NCI-H146 (cell line): Measurements from ENCODE around the gene FAM156A.
"Not testable (repeated sequence)": the region's sequence is repeated elsewhere in the genome, so short reads cannot be mapped to it uniquely, and the experiment has no call there.

Experiments used
- DNase-seq: peaks from one replicate; lab custom pipeline; 2025; lab: John Stamatoyannopoulos, UW

FAM156A gene, protein sequence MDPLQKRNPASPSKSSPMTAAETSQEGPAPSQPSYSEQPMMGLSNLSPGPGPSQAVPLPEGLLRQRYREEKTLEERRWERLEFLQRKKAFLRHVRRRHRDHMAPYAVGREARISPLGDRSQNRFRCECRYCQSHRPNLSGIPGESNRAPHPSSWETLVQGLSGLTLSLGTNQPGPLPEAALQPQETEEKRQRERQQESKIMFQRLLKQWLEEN

DNA sequence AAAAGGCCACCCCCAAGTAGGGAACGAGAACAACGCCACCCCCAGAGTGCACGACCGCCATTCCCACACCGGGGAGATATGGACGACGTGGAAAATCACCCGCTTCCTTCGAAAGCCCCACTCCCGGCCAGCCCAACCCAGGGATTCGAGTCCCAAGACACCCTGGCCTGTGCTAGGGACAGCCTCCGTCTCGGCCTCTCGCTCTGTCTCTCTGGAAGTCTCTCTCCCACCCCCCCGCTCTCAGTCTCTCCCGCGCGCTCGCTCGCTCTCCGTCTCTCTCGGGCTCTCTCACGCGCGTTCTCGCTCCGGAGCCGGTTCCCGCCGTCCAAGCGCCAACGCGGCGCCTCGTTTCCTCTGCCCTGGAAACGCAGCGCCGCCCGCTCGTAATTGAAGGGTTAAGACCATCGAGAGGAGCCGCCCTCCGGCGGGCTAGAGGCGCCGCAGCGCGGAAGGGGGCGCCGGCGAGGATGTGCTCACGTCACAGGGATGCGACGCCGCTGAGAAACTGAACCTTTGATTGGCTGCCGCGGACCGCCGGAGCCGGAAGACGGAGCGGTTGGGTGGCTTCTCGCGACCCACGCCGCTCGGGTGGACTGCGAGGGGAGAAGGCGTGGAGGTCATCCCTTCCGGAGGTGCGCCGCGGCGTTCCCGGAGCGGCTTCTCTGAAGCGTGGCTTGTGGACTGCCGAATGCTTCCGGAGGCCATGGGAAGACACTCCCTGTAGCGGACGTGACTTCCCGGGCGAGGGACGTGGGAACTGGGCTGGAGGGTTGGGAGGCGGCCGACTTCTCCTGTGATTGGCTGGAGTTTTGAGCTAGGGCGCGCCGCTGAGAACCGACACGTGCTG lies at the start of gene FAM156A:
Gene FAM156A, minus strand, starts transcription at position 406 of the 847 bp plus-strand sequence. CDS start 9,930 bp downstream, outside the sequence.
- not testable (repeated sequence) for DNase-seq

DNA sequence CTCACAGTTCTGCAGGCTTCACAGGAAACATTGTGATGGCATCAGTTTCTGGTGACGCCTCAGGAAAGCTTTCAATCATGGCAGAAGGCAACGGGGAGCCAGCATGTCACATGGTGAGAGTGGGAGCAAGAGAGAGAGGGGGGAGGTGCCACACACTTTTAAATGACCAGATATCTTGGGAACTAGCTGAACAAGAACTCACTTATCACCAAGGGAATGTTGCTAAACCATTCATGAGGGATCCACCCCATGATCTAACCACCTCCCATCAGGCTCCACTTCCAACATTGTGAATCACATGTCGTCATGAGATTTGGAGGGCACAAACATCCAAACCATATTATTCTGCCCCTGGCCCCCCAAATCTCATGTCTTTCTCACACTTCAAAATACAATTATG lies 47.0 kb upstream of the FAM156A start:
- no peak for DNase-seq

DNA sequence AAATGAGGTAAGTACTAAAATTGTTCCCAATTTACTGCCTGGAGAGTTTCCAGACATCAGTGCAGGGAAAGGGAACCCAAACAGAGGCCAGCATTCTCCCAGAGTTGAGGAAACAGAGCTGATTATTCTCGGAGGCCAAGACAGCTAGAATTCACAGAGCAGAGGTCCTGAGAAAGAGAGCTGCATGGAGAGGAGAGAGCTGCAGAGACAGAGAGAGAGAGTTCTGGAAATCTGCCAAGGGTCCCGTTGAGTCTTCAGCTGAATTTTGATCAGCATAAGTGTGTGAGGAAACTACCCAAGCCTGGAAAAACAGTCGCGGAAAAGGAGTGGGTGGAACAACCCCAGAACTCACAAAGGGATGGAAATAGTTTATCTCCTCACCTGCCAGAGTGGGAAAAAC lies 46.5 kb upstream of the FAM156A start:
- DNase-seq = no peak

DNA sequence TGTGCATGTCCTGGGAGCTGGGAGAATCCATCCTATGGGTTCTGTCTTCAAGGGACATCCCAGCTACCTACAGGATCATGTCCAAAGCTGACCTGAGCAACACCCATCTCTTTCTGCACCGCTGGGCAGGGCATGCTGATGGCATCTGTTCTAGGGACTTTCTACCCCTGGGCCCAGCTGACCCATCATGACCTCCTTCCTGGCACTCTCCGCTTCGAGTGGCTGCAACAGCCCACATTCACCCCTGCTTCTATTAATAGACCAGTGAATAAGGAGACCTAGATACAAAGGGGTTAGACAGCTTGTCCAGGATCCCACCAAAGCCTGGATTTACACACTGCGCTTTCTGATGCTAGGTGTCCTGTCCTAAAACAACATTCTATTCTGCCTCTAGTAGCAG lies 45.7 kb upstream of the FAM156A start:
- no peak for DNase-seq

DNA sequence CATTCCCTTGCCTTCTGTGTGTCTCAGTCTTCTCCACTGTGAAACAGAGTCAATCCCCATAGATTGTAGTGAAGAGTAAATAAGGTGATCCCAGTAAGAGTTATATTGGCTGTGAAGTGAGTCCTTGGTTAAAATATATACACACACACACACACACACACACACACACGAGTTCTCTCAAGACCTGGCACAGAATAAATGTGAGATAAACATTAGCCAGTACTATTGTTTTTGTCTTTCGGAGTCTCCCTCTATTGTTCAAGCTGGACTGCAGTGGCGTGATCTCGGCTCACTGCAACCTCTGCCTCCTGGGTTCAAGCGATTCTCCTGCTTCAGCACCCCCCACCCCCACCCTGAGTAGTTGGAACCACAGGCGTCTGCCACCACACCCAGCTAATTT lies 44.8 kb upstream of the FAM156A start:
- no peak for DNase-seq

DNA sequence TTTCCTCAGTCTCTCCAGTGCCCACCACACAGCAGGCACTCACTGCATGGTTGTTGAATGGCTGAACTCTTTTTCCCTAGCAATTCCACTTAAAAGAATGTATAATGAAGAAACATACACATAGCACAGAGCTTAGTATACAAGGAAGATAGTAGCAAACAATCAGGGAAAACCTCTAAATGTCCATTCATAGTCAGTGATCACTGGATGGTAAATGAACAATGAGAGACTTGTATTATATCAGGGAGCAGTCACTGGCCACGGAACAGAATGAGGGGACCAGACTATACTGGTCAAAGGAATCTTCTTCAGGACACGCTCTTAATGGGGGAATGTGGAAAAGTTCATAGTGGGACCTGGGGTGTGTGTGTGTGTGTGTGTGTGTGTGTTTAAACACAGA lies 43.6 kb upstream of the FAM156A start:
- DNase-seq = no peak

DNA sequence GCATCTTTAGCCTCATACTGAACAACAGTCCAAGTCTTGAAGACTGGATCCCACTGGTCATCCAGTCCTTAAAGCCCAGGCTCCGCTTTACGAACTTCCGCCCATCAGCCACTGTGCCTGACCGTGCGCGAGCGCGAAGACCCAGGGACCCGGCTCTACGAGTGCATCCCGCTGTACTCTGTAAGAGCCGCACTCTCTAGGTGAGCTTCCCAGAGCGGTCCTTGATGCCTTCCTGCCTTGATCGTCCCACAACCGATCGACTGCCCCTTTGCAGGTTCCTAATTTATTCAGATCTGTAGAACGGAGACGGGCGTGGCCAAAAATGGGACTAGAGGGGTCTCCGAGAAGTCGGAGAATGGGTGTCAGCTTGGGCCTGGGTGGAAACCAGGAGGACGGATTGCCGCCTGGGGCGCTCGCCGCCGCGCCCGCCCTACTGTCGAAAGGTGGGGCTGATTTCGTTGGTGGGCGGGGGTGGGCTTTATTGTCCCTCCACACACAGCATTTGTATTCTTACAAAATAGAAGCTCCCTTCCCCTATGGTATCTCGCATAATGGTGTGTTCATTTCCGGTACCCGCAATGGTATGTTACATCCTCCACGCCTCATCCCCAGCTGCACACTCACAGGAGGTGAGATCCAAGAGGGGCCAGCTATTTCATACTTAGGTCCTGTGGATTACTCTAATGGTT lies 42.3 kb upstream of the FAM156A start:
- DNase-seq = no peak

DNA sequence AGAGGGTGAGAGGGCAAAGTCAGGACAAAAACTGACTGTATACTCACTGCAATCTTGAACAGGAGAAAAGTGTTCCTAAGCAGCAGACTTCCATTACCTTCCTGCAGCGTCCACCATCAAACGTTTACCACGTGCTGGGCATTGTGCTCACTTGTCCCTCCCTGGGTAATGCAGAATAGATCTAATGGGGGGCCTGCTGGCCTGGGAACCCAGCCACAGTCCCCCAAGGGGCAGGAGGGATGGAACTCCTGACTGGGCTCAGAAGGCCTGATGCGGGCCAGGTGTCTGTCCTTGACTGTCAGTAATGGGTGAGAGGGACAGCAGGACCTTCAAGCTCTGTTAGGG lies 37.6 kb upstream of the FAM156A start:
- DNase-seq = no peak

DNA sequence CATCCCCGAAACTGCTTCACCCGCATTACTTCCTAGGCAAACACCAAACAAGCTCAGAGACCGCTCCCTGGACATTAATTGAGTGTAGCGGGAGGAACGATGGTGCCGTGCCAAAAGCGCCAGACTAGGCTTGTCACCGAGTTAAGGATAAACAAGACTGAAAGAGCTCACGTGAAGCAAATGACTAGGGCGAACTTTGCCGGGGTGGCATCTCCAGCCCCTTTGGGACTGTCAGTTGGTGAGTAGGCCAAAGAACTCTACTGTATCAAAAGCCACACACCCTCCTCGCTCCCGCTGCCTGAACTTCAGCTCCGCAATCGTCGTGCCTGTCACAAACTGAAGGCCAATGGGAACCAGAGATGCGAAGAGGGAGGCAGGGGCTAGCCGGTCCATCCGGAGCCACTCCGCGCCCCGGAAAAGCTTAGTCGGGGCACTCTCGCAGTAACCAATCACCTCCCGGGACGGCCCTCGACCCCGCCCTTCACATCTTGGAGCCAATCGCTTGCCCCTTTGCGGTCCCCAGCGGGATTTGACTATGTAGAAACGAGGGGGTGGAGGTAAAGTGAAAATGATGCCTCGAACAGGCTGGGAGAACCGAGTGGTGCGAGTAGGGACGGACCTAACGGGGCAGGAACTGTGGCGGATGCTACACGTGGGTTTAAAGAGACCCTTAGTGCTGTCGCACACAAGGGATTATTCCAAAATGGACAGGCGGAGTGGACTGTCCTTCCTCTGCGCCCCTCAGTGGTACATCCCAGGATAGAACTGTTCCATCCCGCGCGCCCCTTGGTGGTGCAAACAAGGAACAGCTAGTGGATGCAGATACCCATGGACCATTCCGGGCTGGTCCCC lies 37.0 kb upstream of the FAM156A start:
- peak; percentile 95 for DNase-seq

DNA sequence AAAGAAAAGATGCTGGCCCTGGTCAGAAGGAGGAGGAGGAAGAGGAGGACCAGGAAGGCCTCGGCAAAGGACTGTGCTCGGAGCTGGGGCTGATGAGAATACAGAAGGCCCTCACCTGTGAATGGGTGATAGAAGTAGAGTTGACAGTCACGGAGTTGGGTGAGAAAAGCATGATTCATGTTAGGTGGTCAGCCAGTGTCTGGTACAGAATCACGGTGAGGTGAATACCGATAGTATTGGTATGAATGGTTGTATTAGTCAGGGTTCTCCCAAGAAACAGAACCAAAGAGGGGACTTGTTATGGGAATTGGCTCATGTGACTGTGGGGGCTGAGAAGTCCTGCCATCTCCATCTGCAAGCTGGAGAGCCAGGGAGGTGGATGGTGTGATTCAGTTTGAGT lies 32.5 kb upstream of the FAM156A start:
- no peak for DNase-seq

DNA sequence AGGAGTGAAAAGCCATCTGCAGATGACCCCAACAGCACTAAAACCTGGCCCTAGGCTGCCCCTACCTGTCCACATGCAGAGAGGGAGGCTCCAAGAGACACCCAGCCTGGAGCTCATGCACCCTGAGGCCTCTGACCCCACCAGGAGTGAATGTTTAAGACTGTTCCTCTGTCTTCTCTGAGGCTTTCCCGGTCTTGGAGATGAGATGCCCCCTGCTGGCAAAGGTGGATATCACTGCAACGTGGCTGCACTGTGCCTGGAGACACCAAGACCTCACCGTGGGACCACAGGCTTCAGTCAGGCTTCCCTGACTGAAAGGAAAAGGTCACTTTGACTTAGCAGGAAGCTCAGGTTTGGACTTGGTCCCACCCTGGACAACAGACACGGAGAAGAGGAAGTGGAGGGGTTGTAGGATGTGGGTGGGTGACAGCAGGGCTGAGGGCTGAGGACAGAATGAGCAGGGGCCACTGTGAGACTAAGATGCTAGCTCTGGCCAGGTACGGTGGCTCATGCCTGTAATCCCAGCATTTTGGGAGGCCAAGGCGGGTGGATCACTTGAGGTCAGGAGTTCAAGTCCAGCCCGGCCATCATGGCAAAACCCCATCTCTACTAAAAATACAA lies 31.8 kb upstream of the FAM156A start:
- DNase-seq = peak; percentile 23

DNA sequence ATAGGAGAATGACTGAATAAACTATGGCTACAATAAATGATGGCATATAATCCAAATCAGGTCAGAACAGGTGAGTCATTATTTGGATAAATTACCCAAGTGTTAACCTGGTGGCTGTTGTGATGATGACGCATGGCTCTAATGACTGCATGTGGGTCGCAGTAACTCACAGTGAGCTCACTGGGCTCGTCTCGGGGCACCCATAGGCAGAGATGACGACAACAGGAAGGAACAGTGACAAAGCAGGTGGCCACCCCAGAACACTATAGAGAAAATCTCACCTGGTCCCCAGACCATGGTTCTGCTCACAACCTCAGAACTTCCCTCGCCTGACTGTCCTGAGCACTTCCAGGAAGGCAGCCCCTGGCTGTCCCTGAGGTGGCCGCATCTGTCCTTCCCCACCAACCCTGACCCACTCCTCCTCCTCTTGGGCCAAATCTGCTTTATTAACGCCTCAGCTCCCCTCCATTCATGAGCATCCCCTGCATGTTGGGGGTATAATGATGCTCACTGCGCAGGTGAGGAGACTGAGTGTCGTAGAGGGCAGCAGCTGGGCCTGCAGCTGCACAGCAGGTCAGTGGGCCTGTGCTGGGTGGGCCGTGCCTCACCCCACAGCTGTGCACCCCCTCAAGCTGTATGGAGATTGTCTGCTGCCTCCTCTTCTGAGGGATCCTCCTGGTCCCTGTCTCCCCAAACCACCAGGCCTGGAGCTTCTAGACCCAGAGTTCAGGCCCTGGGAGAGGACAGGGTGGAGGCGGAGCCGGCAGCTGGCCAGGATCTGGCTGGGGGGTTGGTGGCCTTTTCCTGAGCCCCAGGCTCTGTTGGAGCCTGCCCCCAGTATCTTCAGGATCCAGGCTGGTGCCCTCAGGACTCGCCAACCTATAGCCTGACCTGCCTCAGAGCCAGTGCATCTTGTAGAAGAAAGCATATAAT lies 30.9 kb upstream of the FAM156A start:
- no peak for DNase-seq

DNA sequence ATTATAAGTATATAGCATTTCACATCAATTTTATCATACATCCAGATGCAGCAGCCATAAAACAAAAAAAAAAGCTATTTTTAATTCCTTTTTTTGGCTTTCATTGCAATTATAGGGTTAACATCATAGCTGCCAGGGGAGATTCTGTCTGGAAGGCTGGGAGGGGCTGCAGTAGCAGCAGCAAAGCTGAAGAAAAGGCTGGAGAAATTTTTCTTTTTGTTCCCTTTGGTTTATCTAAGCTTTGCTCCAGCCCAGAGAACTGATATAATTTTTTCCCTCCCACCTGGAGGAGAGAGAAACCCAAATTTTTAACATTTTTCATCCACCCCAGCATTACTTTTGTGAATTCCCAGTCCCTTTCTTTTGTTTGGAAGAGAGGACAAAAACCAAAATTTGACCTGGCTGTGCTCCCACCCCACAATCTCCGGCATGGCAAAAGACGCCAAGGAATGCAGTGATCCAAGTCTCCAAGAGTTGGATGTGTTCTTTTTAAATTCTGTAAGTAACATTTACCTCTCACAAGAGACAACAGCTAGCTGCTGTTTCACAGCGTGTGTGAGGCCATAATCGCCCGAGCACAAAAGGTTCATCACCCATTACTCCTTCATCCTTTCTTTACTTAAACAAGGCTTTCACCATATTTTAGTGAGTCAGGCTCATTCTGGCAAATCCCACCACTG lies 25.1 kb upstream of the FAM156A start:
- DNase-seq = no peak

DNA sequence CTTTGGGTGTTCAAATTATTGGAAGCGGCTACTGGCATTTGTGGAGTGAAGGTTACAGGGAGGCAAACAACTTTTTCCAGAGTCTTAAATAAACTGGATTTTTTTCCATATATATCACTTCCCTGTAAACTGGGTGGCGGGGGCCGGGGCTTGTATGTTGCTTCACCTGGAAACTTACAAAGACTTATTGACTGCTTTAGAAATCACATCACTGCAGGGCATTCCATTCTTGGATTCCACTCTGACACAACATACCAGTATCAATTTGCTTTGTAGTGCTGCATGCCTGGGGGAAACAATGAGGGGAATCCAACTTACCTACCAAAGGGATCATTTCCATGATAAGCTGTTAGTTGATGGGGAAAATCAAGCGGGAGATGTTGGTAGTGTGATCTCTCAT lies 21.7 kb upstream of the FAM156A start:
- DNase-seq = no peak

DNA sequence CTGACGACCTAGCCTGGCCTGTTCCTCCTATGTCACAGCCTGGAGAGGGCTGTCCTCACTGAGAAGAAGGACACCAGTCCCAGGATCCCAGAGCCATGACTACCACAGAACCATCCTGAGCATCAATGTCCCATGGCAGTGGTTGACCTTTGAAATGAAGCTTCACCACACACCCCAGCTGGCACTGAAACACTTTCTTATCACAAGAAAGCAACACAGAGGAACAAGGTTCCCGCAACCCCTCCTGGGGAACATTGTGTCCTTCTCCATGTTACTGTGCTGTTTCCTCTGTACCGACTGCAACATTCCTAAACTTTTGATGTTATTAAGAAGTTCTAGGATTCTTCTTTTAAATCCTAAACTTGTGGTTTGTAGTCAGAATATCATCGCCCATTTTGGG lies 21.2 kb upstream of the FAM156A start:
- DNase-seq = no peak

DNA sequence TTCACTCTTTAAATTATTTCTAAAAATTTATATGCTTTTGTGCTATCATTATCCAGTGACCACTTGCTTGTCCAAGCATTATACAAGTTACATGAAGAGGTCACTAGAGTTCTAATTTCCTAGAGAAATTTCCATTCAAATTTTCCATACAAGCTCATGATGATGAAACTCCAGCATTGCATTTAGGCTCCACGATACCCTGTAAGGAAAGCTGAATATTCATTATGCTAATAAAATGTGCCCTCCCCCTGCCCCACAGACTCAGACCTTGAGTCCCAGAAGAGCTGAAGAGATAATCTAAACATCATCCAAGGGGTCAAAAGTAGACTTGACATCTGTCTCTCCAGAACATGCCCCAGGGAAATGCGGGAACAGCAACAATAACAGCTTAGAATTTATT lies 19.6 kb upstream of the FAM156A start:
- no peak for DNase-seq

DNA sequence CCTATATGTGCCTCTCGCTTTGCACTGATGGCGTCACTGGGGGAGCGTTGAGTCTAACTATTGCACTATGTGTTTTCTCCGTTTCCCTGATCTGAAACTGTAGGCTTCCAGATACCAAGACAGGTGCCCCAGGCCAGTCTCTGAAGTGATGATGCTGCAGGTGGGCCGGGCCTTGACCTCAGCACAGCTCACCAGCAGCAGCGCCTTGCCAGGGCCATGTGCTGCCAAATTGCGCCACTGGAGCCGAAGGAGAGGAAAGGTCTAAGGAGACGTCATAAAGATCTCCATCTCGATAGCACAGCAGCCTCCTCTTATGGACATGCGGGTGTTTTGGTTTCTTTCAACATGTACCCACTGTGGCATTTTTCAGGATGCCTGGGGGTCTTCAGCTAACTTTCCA lies 17.3 kb upstream of the FAM156A start:
- not testable (repeated sequence) for DNase-seq

DNA sequence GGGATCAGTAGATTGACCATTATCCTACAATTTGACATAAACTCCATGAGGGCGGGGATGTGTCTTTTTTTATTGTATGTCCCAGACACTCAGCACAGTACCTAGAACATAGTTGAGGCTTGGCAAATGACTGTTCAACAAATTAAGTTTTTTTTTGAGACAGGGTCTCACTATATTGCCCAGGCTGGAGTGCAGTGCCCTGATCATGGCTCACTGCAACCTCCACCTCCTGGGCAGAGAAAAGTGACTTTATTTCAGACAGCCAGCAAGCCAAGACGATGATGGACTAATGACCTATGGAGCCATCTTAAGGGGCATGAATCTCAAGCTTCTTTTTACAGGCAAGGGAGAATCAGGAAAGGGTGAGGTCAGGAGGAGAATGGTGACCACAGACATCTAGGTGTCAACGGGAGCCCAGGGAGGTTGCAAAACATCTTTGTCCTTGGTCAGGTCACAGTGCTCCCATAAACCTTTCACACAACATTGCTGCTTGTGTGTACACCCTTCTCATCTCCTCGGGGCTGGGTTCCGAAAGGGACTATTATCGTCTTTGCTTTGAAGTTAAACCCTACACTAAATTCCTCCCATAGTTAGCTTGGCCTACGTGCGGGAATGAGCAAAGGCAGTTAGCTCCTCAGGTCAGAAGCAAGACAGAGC lies 16.1 kb upstream of the FAM156A start:
- not testable (repeated sequence) for DNase-seq

DNA sequence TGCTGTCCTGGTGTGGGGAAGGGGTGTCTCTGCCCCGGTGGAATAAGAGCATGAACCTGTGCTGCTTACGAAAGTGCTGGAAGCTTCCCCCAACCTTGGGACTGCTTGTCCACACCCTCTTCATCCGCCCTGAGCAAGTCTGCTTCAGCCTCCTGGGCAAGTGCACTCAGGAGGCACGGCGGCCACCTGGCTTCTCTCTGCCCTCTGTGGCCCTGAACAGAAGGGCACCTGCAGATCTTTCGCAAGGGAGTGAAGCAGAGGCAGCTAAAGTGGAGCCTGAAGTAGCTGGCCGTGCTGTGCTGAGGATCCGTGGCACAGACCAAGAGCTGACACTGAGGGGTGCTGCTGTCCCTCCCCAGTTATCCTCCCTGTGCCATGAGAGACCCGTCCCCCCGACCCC lies 9.6 kb upstream of the FAM156A start:
- DNase-seq = not testable (repeated sequence)
